Gastroesophageal sphincter (tissue), 3 donors: ENCODE measurements around the gene SMPD2.

Experiments used
- POLR2AphosphoS5 ChIP-seq: sonication (generic); formaldehyde crosslinking; IDR thresholded peaks from one replicate; pipeline ENCODE4 v1.6.1; 2017; ENCODE audit warnings: antibody characterized with exemption
- TF ChIP-seq, protein P1 (sequence below), 4 experiments: fragments of 200-600 bp in 2 of 4; fragments of 450-650 bp in 2 of 4; sonication (generic) in 1 of 4; IDR thresholded peaks; one replicate each; pipeline ENCODE4 v1.5.1; 2017 to 2019; ENCODE audit warnings: antibody characterized with exemption in 4 of 4, mild to moderate bottlenecking in 2 of 4, moderate library complexity in 2 of 4

DNA sequence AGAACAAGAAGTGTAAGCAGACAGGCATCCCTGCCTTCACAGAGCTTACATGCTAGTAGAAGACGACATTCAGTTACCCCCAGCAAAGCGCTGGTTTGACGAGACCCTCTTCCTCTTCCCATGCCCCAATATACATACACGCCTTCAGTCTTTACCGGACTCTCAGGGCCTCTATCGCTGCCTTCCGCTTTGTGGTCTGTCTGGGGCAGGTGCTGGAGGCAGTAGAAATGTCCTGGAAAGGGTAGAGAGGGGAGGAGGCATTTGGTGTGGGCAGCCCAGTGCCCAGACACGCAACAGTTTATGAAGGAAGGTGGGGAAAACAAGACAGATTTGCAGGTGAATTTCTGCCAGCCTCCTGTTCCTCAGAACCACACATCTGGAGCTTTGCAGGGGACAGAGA, 6.0 kb downstream of the SMPD2 start:
- TF ChIP-seq POLR2AphosphoS5 = no peak
- TF ChIP-seq, protein P1, sequence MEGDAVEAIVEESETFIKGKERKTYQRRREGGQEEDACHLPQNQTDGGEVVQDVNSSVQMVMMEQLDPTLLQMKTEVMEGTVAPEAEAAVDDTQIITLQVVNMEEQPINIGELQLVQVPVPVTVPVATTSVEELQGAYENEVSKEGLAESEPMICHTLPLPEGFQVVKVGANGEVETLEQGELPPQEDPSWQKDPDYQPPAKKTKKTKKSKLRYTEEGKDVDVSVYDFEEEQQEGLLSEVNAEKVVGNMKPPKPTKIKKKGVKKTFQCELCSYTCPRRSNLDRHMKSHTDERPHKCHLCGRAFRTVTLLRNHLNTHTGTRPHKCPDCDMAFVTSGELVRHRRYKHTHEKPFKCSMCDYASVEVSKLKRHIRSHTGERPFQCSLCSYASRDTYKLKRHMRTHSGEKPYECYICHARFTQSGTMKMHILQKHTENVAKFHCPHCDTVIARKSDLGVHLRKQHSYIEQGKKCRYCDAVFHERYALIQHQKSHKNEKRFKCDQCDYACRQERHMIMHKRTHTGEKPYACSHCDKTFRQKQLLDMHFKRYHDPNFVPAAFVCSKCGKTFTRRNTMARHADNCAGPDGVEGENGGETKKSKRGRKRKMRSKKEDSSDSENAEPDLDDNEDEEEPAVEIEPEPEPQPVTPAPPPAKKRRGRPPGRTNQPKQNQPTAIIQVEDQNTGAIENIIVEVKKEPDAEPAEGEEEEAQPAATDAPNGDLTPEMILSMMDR (IDR thresholded peaks at IDR 0.05) = no peak
